ENCODE measurements around the gene ZNF423.

The ZNF423 gene

GRCh38 chr16:49590166-49590871 is 265.6 kb downstream of the ZNF423 start:
- no peak overlapping the region for H3K4me3 ChIP-seq (ENCODE audit: low read depth, low read length)
- no peak for DNase-seq (ENCODE audit: low read depth)
- no peak for TF ChIP-seq CTCF (IDR thresholded peaks at IDR 0.05; ENCODE audit: insufficient read depth, low read depth, low read length, missing control alignments)

GRCh38 chr16:49589544-49590031 is 266.3 kb downstream of the ZNF423 start:
- no peak for DNase-seq (ENCODE audit: low read depth)
- no peak overlapping the region for H3K4me3 ChIP-seq (ENCODE audit: low read depth, low read length)
- TF ChIP-seq CTCF (IDR thresholded peaks at IDR 0.05; ENCODE audit: insufficient read depth, low read depth, low read length, missing control alignments): no peak

GRCh38 chr16:49588729-49589384 is 267.1 kb downstream of the ZNF423 start:
- no peak for TF ChIP-seq CTCF (IDR thresholded peaks at IDR 0.05; ENCODE audit: insufficient read depth, low read depth, low read length, missing control alignments)
- no peak overlapping the region for H3K4me3 ChIP-seq (ENCODE audit: low read depth, low read length)

GRCh38 chr16:49588026-49588425 is 267.9 kb downstream of the ZNF423 start:
- no peak for DNase-seq (ENCODE audit: low read depth)
- no peak for TF ChIP-seq CTCF (IDR thresholded peaks at IDR 0.05; ENCODE audit: insufficient read depth, low read depth, low read length, missing control alignments)
- no peak overlapping the region for H3K4me3 ChIP-seq (ENCODE audit: low read depth, low read length)

More at GRCh38 chr16:49588729-49589384, 267.1 kb downstream of the ZNF423 start:
- no peak for DNase-seq (ENCODE audit: low read depth)

GRCh38 chr16:49587511-49587910 is 268.4 kb downstream of the ZNF423 start:
- no peak for TF ChIP-seq CTCF (IDR thresholded peaks at IDR 0.05; ENCODE audit: insufficient read depth, low read depth, low read length, missing control alignments)
- no peak for DNase-seq (ENCODE audit: low read depth)
- H3K4me3 ChIP-seq (ENCODE audit: low read depth, low read length): no peak overlapping the region

GRCh38 chr16:49586466-49587450 is 269.2 kb downstream of the ZNF423 start:
- no peak for DNase-seq (ENCODE audit: low read depth)
- H3K4me3 ChIP-seq (ENCODE audit: low read depth, low read length): no peak overlapping the region
- no peak for TF ChIP-seq CTCF (IDR thresholded peaks at IDR 0.05; ENCODE audit: insufficient read depth, low read depth, low read length, missing control alignments)
